Ramos (cell line): ENCODE results near the gene CCDC88A.
"Not testable (repeated sequence)": the region's sequence is repeated elsewhere in the genome, so short reads cannot be mapped to it uniquely, and the experiment has no call there.

Experiments
- in situ Hi-C: fragments of 300-500 bp; cut with MboI; formaldehyde crosslinking; loops from one replicate; pipeline ENCODE4 v1.14.3; 2022; ENCODE audit warnings: low sequenced_read_pairs; ENCODE audit not compliant: unreplicated experiment

The CCDC88A gene

DNA sequence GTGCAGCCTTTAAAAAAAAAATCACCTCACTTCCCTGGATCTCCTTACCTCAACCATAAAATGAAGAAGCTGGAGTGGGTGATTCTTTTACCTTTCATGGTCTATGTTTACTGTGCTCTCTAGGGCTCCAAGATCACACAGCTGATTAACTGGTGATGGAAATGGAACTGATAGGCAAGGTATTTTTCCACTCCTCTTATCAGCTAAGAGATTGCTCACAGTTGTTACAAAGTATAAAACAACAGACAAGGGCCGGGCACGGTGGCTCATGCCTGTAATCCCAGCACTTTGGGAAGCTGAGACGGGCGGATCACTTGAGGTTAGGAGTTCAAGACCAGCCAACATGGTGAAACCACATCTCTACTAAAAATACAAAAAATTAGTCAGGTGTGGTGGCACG is 172.6 kb downstream of the CCDC88A start:
- in situ Hi-C loops = no loop called here

DNA sequence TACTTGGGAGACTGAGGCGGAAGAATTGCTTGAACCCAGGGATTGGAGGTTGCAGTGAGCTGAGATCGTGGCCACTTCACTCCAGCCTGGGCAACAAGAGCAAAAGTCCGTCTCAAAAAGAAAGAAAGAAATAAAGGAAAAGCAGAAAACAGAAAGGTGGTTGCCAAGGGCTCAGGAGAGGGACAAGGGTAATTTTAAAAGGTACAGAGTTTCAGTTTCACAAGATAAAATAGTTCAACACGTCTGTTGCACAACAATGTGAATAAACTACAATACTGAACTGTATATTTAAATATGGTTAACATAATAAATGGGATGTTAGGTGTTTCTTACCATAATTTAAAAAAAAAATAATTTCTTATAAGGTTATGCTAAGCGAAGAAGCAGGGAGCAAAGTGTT is 174.2 kb downstream of the CCDC88A start:
- in situ Hi-C loops = no loop called here

- in situ Hi-C loops = no loop called here
Measured at GRCh38 chr2:55242617-55243016, 177.0 kb downstream of the CCDC88A start.

GRCh38 chr2:55241582-55241981 is 178.1 kb downstream of the CCDC88A start:
- in situ Hi-C loops = not testable (repeated sequence)

DNA sequence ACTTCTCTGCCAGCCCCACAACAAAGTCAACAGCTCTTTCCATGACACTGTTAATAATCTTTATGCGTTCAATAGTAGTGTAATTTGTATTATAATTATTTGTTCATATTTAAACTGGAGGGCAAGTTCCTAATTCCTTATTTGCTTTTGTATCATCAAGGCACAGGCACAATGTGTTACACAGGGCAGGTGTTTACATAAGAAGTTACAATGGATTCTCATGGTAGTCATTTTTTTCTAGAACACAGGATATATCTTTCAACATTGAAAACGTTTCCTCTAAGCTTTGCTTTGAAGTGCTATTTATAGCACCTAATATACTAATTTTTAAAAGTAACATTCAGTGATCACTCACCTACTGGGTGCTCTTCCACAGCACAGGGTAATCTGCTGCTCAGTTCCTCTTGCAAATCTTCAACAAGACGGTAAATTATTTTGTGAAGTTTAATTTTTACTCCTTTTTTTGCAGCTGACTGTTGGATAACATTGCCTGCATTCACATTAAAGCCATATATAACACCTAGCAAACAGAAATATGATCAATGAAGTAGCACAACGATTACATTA is 179.9 kb downstream of the CCDC88A start:
- in situ Hi-C loops = no loop called here
